Endothelial cell of umbilical vein (primary cell): ENCODE data around the gene KAZN. TPM values are rescaled to one million over a fixed set of nuclear protein-coding genes. Genes with fewer than 3 reads are reported as not detected.

Experiments
- BruUV-seq: library from RNA; stranded (reverse); fragments of 400-500 nt; replicated peaks from 2 replicates; lab custom pipeline; 2021; lab: Mats Ljungman, UMichigan
- CTCF ChIA-PET: fragments of 300-600, 350-600 bp; sonication (Branson Sonifier 250); formaldehyde crosslinking; loops from one replicate; lab custom pipeline; 2021; ENCODE audit warnings: antibody characterized with exemption, inconsistent platforms; lab: Charles Lee
- POLR2A ChIA-PET: fragments of 300-600, 350-600 bp; sonication (Branson Sonifier 250); formaldehyde crosslinking; loops from one replicate; lab custom pipeline; 2021; ENCODE audit warnings: antibody characterized with exemption, inconsistent platforms; lab: Charles Lee
- DNase-seq: peaks from one replicate; pipeline ENCODE4 v3.0.0-alpha.2; 2011; ENCODE audit warnings: low read depth, low spot score
- FAIRE-seq: peaks from 2 replicates; lab custom pipeline; 2011; peaks lifted over from hg19 to GRCh38; lab: Jason Lieb, UNC
- H2AFZ ChIP-seq: 2 replicates; pipeline ENCODE4 v1.6.0; 2012; ENCODE audit warnings: low read depth, low read length, control low read depth, inconsistent platforms
- H3K27ac ChIP-seq: 2 replicates; pipeline ENCODE4 v1.5.1; 2011; ENCODE audit warnings: low read depth, mild to moderate bottlenecking, control low read depth, low read length, moderate library complexity; ENCODE audit not compliant: insufficient read depth
- H3K27me3 ChIP-seq, 2 experiments: 2 replicates each; pipeline versions ENCODE4 v1.6.0 to v1.6.1; 2011; ENCODE audit warnings: low read length in 2 of 2, mixed read lengths in 1 of 2; ENCODE audit not compliant: control insufficient read depth in 2 of 2, insufficient read depth in 2 of 2
- H3K36me3 ChIP-seq, 2 experiments: 2 replicates in 1 of 2; 3 replicates in 1 of 2; pipeline ENCODE4 v1.5.1; 2011; ENCODE audit warnings: low read length in 2 of 2, mild to moderate bottlenecking in 1 of 2, moderate library complexity in 1 of 2; ENCODE audit not compliant: control insufficient read depth in 2 of 2, insufficient read depth in 2 of 2; ENCODE audit errors: extremely low read depth in 1 of 2
- H3K4me1 ChIP-seq: 3 replicates; pipeline ENCODE4 v1.5.1; 2011; ENCODE audit warnings: mild to moderate bottlenecking, low read length; ENCODE audit not compliant: control insufficient read depth, insufficient read depth; ENCODE audit errors: extremely low read depth
- H3K4me2 ChIP-seq: 2 replicates; pipeline ENCODE4 v1.6.1; 2011; ENCODE audit warnings: low read length, control low read depth, mixed read lengths; ENCODE audit not compliant: insufficient read depth
- H3K4me3 ChIP-seq, 3 experiments: fragments of 200-600 bp in 1 of 3; sonication (generic), shearing (Covaris generic) in 1 of 3; replicated peaks in 1 of 3; 2 replicates each; pipeline ENCODE4 v1.5.1; 2011 to 2016; ENCODE audit warnings: control low read depth in 3 of 3, low read length in 3 of 3, mild to moderate bottlenecking in 2 of 3, inconsistent platforms in 1 of 3, low read depth in 1 of 3, moderate library complexity in 1 of 3; ENCODE audit not compliant: insufficient read depth in 1 of 3
- H3K79me2 ChIP-seq: 2 replicates; pipeline ENCODE4 v1.6.0; 2012; ENCODE audit warnings: low read length, inconsistent platforms; ENCODE audit not compliant: control insufficient read depth, insufficient read depth
- H3K9ac ChIP-seq: replicated peaks from 2 replicates; pipeline ENCODE3; 2011; ENCODE audit warnings: low read length, control low read depth; ENCODE audit not compliant: insufficient read depth; ENCODE audit errors: extremely low read depth
- H3K9me1 ChIP-seq: replicated peaks from 3 replicates; pipeline ENCODE4 v1.6.0; 2011; ENCODE audit warnings: mild to moderate bottlenecking, low read length; ENCODE audit not compliant: control insufficient read depth, insufficient read depth; ENCODE audit errors: extremely low read depth
- H3K9me3 ChIP-seq: replicated peaks from 2 replicates; pipeline ENCODE4 v1.5.1; 2012; ENCODE audit warnings: low read length, inconsistent platforms; ENCODE audit not compliant: control insufficient read depth, insufficient read depth
- H4K20me1 ChIP-seq: replicated peaks from 2 replicates; pipeline ENCODE3; 2011; ENCODE audit warnings: mild to moderate bottlenecking, low read length; ENCODE audit not compliant: control insufficient read depth, insufficient read depth; ENCODE audit errors: extremely low read depth
- EZH2 ChIP-seq: IDR thresholded peaks from 2 replicates; pipeline ENCODE4 v1.6.1; 2012; ENCODE audit warnings: borderline replicate concordance, low read depth, mild to moderate bottlenecking, moderate library complexity, low read length, inconsistent platforms; ENCODE audit not compliant: severe bottlenecking
- FOS ChIP-seq: IDR thresholded peaks from 2 replicates; pipeline ENCODE4 v1.6.1; 2011; ENCODE audit warnings: mild to moderate bottlenecking, low read length, moderate library complexity, borderline replicate concordance; ENCODE audit not compliant: insufficient read depth
- GATA2 ChIP-seq: IDR thresholded peaks from 2 replicates; pipeline ENCODE4 v1.7.0; 2011; ENCODE audit warnings: low read depth, mild to moderate bottlenecking, moderate library complexity, mixed read lengths, low read length; ENCODE audit not compliant: insufficient read length, insufficient read depth
- JUN ChIP-seq: IDR thresholded peaks from 2 replicates; pipeline ENCODE4 v1.6.1; 2011; ENCODE audit warnings: borderline replicate concordance, low read depth; ENCODE audit not compliant: insufficient read length, insufficient read depth
- MYC ChIP-seq: IDR thresholded peaks from one replicate; pipeline ENCODE4 v1.6.1; 2011; ENCODE audit warnings: mild to moderate bottlenecking, low read depth, low read length
- POLR2A ChIP-seq: IDR thresholded peaks from 2 replicates; pipeline ENCODE4 v1.6.1; 2012; ENCODE audit warnings: low read depth, mild to moderate bottlenecking, control low read depth, low read length
- POLR2AphosphoS5 ChIP-seq: IDR thresholded peaks from 2 replicates; pipeline ENCODE4 v1.6.1; 2012; ENCODE audit warnings: low read depth, mild to moderate bottlenecking, control low read depth, low read length, moderate library complexity; ENCODE audit not compliant: insufficient read depth
- dilution Hi-C: fragments of 300-500 bp; cut with MboI; formaldehyde crosslinking; loops from one replicate; pipeline ENCODE4 v1.15.0; 2019; ENCODE audit warnings: low sequenced_read_pairs; ENCODE audit not compliant: extremely low pct_ligation_motif_present
- intact Hi-C: fragments of 100-400 bp; cut with micrococcal nuclease; formaldehyde crosslinking; loops from one replicate; pipeline ENCODE4 v1.10.0; 2022
- polyA plus RNA-seq, 4 experiments: library from polyadenylated mRNA; depleted of rRNA in 3 of 4; stranded (reverse) in 3 of 4; unstranded in 1 of 4; fragments of >200 nt; gene quantifications; 2 replicates each; pipeline versions ENCODE4 v1.2.1 to v1.2.3, GENCODE V29; 2011 to 2012; ENCODE audit warnings: missing spikeins in 1 of 4
- total RNA-seq: library from RNA; stranded (reverse); gene quantifications from 2 replicates; pipeline ENCODE4 v1.2.3, GENCODE V29; 2021
- TF ChIP-seq, protein P1 (sequence below), 2 donors: IDR thresholded peaks; 1 replicate in 1 of 2; 2 replicates in 1 of 2; pipeline ENCODE4 v1.5.1; 2011; ENCODE audit warnings: low read length in 2 of 2, mild to moderate bottlenecking in 2 of 2, moderate library complexity in 2 of 2, control low read depth in 1 of 2, inconsistent platforms in 1 of 2, low read depth in 1 of 2; ENCODE audit not compliant: insufficient read depth in 1 of 2; ENCODE audit errors: extremely low read depth in 1 of 2
- TF ChIP-seq, protein P2 (sequence below): IDR thresholded peaks from 2 replicates; pipeline ENCODE4 v1.6.1; 2011; ENCODE audit not compliant: insufficient read depth, insufficient read length

The KAZN gene
- total and polyA plus RNA-seq, 2 donors (not counting 3 experiments of a cell fraction or from before 2014, with no cell fraction given) = 1.6 to 5.8 TPM

DNA sequence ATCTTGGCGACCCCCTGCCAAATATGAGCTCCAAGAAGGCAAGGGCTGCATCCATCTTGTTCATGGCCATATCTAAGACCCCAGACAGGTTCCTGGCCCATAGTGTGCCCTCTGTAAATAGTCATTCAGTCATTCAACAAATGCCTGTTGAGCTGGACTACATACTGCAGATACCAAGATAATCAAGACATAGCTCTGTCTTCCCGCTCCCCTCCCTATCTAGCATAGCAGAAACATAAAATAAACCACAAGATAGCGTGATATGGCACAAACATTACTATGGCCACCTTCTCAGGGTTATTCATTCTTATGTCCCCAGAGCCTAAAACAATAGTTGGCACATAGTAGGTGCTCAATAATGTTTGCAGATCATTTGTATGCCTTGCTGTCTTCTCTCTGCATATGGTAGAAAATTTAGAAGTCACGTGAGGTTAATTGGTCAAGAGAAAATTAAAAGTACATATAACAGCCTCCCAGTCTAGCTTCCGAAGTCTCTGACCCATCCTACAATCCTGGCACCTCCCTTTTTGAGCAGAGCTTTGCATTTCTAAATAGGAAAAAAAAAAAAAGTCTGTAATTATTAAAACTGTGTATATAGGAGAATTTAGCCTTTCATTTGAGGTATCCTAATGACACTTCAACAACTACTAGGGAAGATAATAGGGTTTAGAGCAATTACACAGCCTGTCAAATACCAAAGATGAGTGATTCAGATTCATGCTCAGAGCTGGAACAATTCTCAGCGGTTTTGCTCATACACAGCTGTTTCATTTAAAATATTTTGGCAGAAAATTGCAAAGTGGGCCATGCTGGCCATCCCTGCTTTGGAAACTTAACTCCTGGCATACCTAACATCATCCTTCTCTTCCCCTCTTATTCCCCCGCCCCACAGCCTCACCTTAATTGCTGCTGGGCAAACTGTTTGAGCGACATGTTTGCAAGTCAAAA is 219.0 kb downstream of the KAZN start:
- intact Hi-C loops = no loop called here
- Histone ChIP-seq H3K36me3 (no peaks in the 10 kb centered on the region), H3K27ac (no peak overlapping the region), H3K9me1 (no peaks in the 10 kb centered on the region), H3K79me2 (no peaks in the 10 kb centered on the region), H3K4me3 (no peak overlapping the region), H3K4me2 (no peak overlapping the region), H3K4me1 (no peaks in the 10 kb centered on the region), H3K9ac (no peak overlapping the region), H3K27me3 (no peaks in the 10 kb centered on the region), H4K20me1 (no peaks in the 10 kb centered on the region), H3K9me3 (no peaks in the 10 kb centered on the region), H2AFZ (no peak overlapping the region)
- no TSS peak for BruUV-seq
- dilution Hi-C loops = no loop called here
- ChIA-PET CTCF (no interaction called here), POLR2A (no interaction called here)
- TF ChIP-seq, protein P1, sequence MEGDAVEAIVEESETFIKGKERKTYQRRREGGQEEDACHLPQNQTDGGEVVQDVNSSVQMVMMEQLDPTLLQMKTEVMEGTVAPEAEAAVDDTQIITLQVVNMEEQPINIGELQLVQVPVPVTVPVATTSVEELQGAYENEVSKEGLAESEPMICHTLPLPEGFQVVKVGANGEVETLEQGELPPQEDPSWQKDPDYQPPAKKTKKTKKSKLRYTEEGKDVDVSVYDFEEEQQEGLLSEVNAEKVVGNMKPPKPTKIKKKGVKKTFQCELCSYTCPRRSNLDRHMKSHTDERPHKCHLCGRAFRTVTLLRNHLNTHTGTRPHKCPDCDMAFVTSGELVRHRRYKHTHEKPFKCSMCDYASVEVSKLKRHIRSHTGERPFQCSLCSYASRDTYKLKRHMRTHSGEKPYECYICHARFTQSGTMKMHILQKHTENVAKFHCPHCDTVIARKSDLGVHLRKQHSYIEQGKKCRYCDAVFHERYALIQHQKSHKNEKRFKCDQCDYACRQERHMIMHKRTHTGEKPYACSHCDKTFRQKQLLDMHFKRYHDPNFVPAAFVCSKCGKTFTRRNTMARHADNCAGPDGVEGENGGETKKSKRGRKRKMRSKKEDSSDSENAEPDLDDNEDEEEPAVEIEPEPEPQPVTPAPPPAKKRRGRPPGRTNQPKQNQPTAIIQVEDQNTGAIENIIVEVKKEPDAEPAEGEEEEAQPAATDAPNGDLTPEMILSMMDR (IDR thresholded peaks at IDR 0.05; ENCODE audit: extremely low read depth in 1 of 2, insufficient read depth in 1 of 2, low read depth in 1 of 2, low read length in 2 of 2) = no peak
- TF ChIP-seq FOS (no peak), POLR2AphosphoS5 (no peak), MYC (no peak), GATA2 (no peak), POLR2A (no peak), JUN (no peak), EZH2 (no peak)
- TF ChIP-seq, protein P2, sequence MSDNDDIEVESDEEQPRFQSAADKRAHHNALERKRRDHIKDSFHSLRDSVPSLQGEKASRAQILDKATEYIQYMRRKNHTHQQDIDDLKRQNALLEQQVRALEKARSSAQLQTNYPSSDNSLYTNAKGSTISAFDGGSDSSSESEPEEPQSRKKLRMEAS = no peak
- no peak for FAIRE-seq
- no peak for DNase-seq
